Activated CD4-positive, alpha-beta T cell treated with anti-CD3 and anti-CD28 coated beads, Interleukin-2, amount 50 U/mL, for 24 hours (primary cell): Measurements from ENCODE around the gene BAK1.
"Not testable (repeated sequence)": the region's sequence is repeated elsewhere in the genome, so short reads cannot be mapped to it uniquely, and the experiment has no call there.

ENCODE experiments used
- DNase-seq, 2 donors: peaks; one replicate each; pipeline ENCODE4 v3.0.0-alpha.2; 2020; ENCODE audit warnings: low read depth in 1 of 2, low spot score in 1 of 2

The BAK1 gene

GRCh38 chr6:33552883-33553282, 27.2 kb downstream of the BAK1 start:
- DNase-seq = not testable (repeated sequence)

- DNase-seq = no peak
Measured at GRCh38 chr6:33552252-33552651, 27.8 kb downstream of the BAK1 start.

GRCh38 chr6:33551538-33551937, 28.5 kb downstream of the BAK1 start:
- DNase-seq = no peak

GRCh38 chr6:33549896-33550295, 30.2 kb downstream of the BAK1 start:
- no peak for DNase-seq

- no peak for DNase-seq
Measured at GRCh38 chr6:33549196-33549595, 30.9 kb downstream of the BAK1 start.

- DNase-seq = no peak
Measured at GRCh38 chr6:33547499-33547898, 32.6 kb downstream of the BAK1 start.

GRCh38 chr6:33546766-33547165, 33.3 kb downstream of the BAK1 start:
- DNase-seq = no peak

- not testable (repeated sequence) for DNase-seq
Measured at GRCh38 chr6:33545292-33545691, 34.8 kb downstream of the BAK1 start.

GRCh38 chr6:33543116-33543515, 37.0 kb downstream of the BAK1 start:
- DNase-seq = no peak

GRCh38 chr6:33540768-33541167, 39.3 kb downstream of the BAK1 start:
- no peak for DNase-seq

- DNase-seq = no peak
Measured at GRCh38 chr6:33534702-33535101, 45.4 kb downstream of the BAK1 start.

GRCh38 chr6:33533163-33533869, 46.8 kb downstream of the BAK1 start:
- DNase-seq = peak; percentile 9 to 32

- not testable (repeated sequence) for DNase-seq
Measured at GRCh38 chr6:33532431-33532830, 47.6 kb downstream of the BAK1 start.

GRCh38 chr6:33530617-33531016, 49.5 kb downstream of the BAK1 start:
- DNase-seq = not testable (repeated sequence)
